C4-2B (cell line): Measurements from ENCODE around the gene PALLD.

Experiments
- ZFX ChIP-seq: fragments of 450-650 bp; IDR thresholded peaks from 2 replicates; pipeline ENCODE4 v1.6.1; 2017
- TF ChIP-seq, protein P1 (sequence below): fragments of 450-650 bp; conservative IDR thresholded peaks from 2 replicates; pipeline ENCODE4 v1.5.1; 2017; ENCODE audit warnings: mild to moderate bottlenecking

DNA sequence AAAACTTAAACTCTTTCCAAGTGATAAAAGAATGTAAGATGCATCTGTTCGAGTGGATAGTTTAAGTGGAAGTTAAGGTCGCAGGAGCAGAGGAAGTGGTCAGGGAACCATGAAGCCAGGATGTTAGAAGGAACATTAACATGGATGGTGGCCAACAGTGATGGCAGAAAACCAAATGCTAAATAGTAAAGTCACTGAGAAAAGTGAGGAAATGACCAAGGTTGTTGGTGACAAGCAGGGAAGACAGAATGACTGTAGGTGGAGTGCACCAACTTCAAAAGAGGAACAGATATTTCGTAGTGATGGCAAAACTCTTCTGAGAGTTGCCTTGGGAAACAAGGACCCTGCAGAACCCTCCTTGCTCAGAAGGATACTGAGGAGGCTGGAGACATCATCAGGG is 226.2 kb downstream of the PALLD start:
- TF ChIP-seq, protein P1, sequence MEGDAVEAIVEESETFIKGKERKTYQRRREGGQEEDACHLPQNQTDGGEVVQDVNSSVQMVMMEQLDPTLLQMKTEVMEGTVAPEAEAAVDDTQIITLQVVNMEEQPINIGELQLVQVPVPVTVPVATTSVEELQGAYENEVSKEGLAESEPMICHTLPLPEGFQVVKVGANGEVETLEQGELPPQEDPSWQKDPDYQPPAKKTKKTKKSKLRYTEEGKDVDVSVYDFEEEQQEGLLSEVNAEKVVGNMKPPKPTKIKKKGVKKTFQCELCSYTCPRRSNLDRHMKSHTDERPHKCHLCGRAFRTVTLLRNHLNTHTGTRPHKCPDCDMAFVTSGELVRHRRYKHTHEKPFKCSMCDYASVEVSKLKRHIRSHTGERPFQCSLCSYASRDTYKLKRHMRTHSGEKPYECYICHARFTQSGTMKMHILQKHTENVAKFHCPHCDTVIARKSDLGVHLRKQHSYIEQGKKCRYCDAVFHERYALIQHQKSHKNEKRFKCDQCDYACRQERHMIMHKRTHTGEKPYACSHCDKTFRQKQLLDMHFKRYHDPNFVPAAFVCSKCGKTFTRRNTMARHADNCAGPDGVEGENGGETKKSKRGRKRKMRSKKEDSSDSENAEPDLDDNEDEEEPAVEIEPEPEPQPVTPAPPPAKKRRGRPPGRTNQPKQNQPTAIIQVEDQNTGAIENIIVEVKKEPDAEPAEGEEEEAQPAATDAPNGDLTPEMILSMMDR = no peak
- no peak for TF ChIP-seq ZFX
